HG02870 (cell line): ENCODE data around the gene DOCK7.
"Not testable (repeated sequence)": the region's sequence is repeated elsewhere in the genome, so short reads cannot be mapped to it uniquely, and the experiment has no call there.

Source experiments
- ATAC-seq: cut with Tn5 transposase; IDR thresholded peaks from one replicate; pipeline ENCODE4 v1.9.1; 2021; ENCODE audit warnings: mild to moderate bottlenecking, moderate library complexity; ENCODE audit not compliant: unreplicated experiment

DOCK7 gene

GRCh38 chr1:62621907-62622306 is 66.3 kb downstream of the DOCK7 start:
- peak; percentile 95 for ATAC-seq

DNA sequence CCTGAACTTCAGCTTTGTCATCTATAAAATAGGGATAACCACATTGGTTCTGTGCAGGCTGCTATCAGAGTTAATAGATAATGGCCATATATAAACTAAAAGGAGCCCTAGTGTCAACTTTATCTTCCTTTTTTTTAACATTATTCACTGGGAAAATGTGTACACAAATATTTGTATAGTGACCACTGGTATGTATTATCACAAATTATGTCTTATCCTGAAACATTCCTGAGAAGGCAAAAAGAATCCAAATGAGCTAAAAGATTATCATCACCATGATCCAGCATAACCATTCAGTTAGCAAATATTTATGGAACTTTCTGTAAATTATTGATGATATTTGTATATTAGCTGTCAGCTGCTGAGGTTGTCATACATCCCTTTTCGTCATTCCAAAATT is 74.3 kb downstream of the DOCK7 start:
- ATAC-seq, result no peak

- ATAC-seq, result peak; percentile 95
Measured at GRCh38 chr1:62613325-62613727, 74.9 kb downstream of the DOCK7 start.

- no peak for ATAC-seq
Measured at GRCh38 chr1:62612770-62613169, 75.4 kb downstream of the DOCK7 start.

DNA sequence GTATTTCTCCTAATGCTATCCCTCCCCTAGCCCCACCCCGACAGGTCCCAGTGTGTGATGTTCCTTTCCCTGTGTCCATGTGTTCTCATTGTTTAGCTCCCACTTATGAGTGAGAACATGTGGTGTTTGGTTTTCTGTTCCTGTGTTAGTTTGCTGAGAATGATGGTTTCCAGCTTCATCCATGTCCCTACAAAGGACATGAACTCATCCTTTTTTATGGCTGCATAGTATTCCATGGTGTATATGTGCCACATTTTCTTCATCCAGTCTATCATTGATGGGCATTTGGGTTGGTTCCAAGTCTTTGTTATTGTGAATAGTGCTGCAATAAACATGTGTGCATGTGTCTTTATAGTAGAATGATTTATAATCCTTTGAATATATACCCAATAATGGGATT is 77.6 kb downstream of the DOCK7 start:
- not testable (repeated sequence) for ATAC-seq

DNA sequence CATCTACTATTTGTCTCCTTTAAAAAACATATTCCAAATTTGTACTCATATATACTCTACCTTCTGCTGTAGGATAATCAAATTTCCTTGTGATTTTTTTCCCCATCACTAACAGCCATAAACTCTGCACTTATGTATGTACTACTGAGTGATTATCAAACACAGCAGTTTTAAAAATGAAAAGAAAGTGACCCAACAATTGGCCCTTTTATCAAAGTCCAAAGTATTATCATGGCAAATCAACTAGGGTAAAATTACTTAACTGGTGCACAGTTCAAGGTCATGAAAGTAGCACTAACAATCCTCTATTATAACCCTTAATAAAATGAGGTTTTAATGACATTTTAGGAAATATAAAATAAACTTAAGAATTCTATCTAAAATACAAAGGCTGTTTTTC is 79.3 kb downstream of the DOCK7 start:
- ATAC-seq, result no peak

- no peak for ATAC-seq
Measured at GRCh38 chr1:62601457-62601856, 86.7 kb downstream of the DOCK7 start.

DNA sequence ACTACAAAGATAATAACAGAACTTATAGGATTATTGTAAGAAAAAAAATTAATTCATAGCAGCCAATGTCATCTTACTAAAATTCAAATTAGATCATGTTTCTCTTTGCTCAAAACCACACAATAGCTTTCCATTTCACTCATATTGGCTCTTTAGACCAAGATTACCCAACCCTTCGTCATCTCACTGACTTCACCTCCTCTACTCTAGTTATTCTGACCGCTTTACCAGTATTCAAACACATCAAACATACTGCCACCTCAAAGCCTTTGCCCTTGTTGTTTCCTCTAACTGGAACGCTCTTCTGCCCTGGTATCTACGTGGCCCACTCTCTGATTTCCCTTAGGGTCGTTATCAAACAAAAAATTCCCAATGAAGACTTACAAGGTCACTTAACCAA is 89.1 kb downstream of the DOCK7 start:
- ATAC-seq, result no peak

GRCh38 chr1:62597281-62597680 is 90.9 kb downstream of the DOCK7 start, which contains the start of gene ANGPTL3:
Gene ANGPTL3 (plus strand): TSS chr1:62597520. CDS start chr1:62597567, 47 bp downstream.
- ATAC-seq, result no peak

GRCh38 chr1:62595647-62596046 is 92.5 kb downstream of the DOCK7 start:
- no peak for ATAC-seq

GRCh38 chr1:62593825-62594394 is 94.3 kb downstream of the DOCK7 start:
- ATAC-seq, result no peak

DNA sequence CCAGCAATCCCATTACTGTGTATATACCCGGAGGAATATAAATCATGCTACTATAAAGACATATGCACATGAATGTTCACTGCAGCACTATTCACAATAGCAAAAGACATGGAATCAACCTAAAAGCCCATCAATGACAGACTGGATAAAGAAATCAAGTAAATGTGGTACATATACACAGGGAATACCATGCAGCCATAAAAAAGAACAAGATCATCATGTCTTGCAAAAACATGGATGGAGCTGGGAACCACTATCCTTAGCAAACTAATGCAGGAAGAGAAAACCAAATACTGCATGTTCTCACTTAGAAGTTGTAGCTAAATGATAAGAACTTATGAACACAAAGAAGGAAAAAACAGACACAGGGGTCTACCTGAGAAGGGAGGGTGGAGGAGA is 97.2 kb downstream of the DOCK7 start:
- no peak for ATAC-seq

DNA sequence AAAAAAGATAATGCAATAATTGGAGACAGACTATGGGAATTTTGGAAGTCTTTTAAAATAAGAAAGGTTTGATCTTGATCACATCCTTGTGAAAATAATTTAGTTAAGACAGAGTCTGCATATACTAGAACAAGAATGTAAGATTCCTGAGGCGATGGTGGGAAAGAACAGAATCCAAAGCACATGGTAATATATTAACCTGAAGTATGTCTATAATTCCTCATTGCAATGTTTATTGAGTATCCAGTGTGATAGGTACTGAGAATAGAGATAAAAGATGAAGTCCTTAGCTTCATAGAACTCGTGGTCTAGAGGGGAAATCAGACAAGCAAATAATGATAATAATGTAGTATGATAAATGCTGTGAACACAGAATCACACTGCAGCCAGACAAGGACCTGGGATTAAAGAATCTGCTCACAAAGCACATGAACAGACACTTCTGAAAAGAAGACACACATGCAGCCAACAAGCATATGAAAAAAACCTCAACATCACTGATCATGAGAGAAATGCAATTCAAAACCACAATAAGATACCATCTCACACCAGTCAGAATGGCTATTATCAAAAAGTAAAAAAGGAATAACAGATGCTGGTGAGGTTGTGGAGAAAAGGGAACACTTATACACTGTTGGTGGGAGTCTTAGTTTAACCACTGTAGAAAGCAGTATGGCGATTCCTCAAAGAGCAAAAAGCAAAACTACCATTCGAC is 97.8 kb downstream of the DOCK7 start:
- ATAC-seq, result no peak

GRCh38 chr1:62589321-62589720 is 98.9 kb downstream of the DOCK7 start:
- no peak for ATAC-seq

- ATAC-seq, result no peak
Measured at GRCh38 chr1:62588000-62588399, 100.2 kb downstream of the DOCK7 start.

DNA sequence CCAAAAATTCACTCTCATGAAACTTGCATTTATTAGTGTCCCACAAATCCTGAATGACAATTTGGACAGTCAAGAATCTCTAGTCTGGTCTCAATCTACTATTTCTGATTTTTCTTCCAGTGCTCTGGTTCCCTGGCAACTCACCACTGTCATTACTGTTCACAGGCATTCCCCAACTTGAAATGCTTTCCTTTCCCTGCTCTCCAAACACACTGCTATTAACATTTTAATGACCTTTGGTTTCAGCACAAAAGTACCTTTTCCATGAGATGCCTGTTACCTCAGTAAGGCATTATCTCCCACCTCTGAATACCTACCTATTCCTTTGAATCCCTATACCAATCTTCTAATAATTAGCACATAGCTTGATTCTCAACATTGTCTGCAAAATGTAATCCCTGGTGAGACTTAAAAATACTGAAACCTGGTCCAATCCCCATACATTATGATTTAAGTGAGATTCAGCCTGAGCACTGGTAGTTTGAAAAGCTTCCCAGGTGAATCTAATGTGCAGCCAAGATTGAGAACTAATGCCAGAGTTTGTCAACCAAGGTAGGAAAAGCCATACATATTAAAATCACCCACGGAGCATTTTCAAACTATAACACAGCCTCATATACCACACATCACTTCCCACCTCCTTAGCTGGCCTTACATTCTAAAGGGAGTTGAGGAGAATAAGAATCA is 102.6 kb downstream of the DOCK7 start:
- ATAC-seq, result no peak

GRCh38 chr1:62573675-62574074 is 114.5 kb downstream of the DOCK7 start:
- no peak for ATAC-seq

- ATAC-seq, result no peak
Measured at GRCh38 chr1:62572476-62572875, 115.7 kb downstream of the DOCK7 start.

GRCh38 chr1:62571517-62571916 is 116.7 kb downstream of the DOCK7 start:
- ATAC-seq, result not testable (repeated sequence)

- ATAC-seq, result not testable (repeated sequence)
Measured at GRCh38 chr1:62567926-62568325, 120.3 kb downstream of the DOCK7 start.

- ATAC-seq, result not testable (repeated sequence)
Measured at GRCh38 chr1:62567182-62567581, 121.0 kb downstream of the DOCK7 start.

DNA sequence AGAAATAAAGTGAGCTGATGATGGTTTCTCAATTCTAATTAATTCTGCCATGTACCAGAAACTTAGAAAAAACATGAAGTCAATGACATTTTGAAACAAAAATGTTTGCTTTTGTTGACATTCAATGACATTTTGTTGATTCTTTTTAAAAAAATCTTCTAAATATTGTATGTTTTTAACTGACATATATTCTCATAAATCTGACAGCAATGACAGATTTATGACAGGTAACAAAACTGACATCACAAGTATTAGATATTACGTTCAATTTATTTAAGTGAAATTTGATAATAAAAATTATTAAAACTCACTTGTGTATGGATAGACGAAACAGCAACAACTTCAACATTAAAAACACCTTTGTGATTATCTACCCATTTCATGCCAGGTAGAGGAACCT is 126.9 kb downstream of the DOCK7 start:
- ATAC-seq, result no peak
